ENCODE measurements around the gene RAB4A. TPM values are rescaled to one million over a fixed set of nuclear protein-coding genes. Genes with fewer than 3 reads are reported as not detected.

The RAB4A gene
- total RNA-seq, 2 donors from 2014 or later: 12.5 to 69.0 TPM

- 79 to 94% methylated on average over 2 of the region's 2 CpGs for WGBS, 2 donors
- peaks cover 70% of the 10 kb centered on the region for H3K4me1 ChIP-seq
- intact Hi-C loops (cut with DNase I): no loop called here
These were observed 7.3 kb downstream of the RAB4A start for GRCh38 chr1:229278120-229278741.

GRCh38 chr1:229279242-229279641 is 8.3 kb downstream of the RAB4A start:
- no peaks in the 10 kb centered on the region for H3K27me3 ChIP-seq
- peak overlapping the region in 1 of 4 donors; percentile 7 for H3K27ac ChIP-seq
- peaks cover 62% of the 10 kb centered on the region for H3K4me1 ChIP-seq
- no peak overlapping the region for H3K4me3 ChIP-seq
- DNase-seq (no peak), ATAC-seq (no peak)
- TF ChIP-seq POLR2A (IDR thresholded peaks at IDR 0.05): no peak
- TF ChIP-seq, protein P1, sequence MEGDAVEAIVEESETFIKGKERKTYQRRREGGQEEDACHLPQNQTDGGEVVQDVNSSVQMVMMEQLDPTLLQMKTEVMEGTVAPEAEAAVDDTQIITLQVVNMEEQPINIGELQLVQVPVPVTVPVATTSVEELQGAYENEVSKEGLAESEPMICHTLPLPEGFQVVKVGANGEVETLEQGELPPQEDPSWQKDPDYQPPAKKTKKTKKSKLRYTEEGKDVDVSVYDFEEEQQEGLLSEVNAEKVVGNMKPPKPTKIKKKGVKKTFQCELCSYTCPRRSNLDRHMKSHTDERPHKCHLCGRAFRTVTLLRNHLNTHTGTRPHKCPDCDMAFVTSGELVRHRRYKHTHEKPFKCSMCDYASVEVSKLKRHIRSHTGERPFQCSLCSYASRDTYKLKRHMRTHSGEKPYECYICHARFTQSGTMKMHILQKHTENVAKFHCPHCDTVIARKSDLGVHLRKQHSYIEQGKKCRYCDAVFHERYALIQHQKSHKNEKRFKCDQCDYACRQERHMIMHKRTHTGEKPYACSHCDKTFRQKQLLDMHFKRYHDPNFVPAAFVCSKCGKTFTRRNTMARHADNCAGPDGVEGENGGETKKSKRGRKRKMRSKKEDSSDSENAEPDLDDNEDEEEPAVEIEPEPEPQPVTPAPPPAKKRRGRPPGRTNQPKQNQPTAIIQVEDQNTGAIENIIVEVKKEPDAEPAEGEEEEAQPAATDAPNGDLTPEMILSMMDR (IDR thresholded peaks at IDR 0.05): no peak
- H3K36me3 ChIP-seq (replicated peaks in 1 of 2; ENCODE audit: insufficient read depth in 1 of 2, low read depth in 2 of 2): no peaks in the 10 kb centered on the region
- intact Hi-C loops (cut with DNase I): no loop called here
- 34 to 45% methylated on average over 3 of the region's 3 CpGs for WGBS, 2 donors
- H3K9me3 ChIP-seq: no peaks in the 10 kb centered on the region

More at GRCh38 chr1:229278120-229278741, 7.3 kb downstream of the RAB4A start:
- Histone ChIP-seq H3K9me3 (no peaks in the 10 kb centered on the region), H3K36me3 (replicated peaks in 1 of 2; ENCODE audit: insufficient read depth in 1 of 2, low read depth in 2 of 2) (no peaks in the 10 kb centered on the region), H3K4me3 (no peak overlapping the region), H3K27ac (no peak overlapping the region), H3K27me3 (no peaks in the 10 kb centered on the region)
- DNase-seq (no peak), ATAC-seq (no peak)
- TF ChIP-seq POLR2A (IDR thresholded peaks at IDR 0.05): no peak
- TF ChIP-seq, protein P1 (IDR thresholded peaks at IDR 0.05): no peak

DNA sequence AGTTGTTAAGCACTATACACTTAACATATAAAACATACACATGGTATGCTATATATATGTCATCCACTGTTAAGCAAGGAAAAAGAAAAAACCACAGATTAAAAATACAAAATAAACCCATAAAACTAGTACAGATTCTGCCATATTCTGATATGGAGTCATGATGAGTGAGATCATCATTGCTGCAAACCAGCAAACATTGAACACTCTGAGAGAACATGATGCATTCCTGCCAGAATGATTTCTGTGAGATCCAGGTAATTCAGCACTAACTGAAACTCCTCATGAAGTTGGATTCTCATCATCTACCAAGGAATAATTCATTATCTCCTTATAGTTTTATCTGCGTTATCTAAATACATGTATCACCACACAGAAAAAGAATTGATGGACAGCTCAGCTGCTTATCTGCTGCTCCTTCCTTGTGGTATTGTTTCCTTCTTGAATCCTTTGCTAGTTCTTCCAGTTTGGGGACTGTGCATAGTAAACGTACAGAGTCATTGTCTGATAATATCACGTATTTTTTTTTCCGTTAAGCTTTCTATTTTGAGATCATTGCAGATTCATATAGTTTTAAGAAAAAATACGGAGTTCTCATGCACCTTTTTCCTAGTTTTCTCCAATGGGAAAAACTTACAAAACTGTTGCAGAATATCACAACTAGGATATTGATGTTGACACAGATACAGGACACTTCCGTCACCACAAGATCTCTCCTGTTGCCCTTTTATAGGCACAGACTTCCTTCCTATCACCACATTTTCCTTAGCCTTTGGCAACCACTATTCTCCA is 9.3 kb downstream of the RAB4A start:
- no peak overlapping the region for H3K4me3 ChIP-seq
- no peaks in the 10 kb centered on the region for H3K9me3 ChIP-seq
- peaks cover 53% of the 10 kb centered on the region for H3K4me1 ChIP-seq
- no peaks in the 10 kb centered on the region for H3K27me3 ChIP-seq
- no peaks in the 10 kb centered on the region for H3K36me3 ChIP-seq (replicated peaks in 1 of 2; ENCODE audit: insufficient read depth in 1 of 2, low read depth in 2 of 2)
- no peak for TF ChIP-seq POLR2A (IDR thresholded peaks at IDR 0.05)
- TF ChIP-seq, protein P1 (IDR thresholded peaks at IDR 0.05): no peak
- ATAC-seq: peak; percentile 38
- H3K27ac ChIP-seq: no peak overlapping the region
- intact Hi-C loops (cut with DNase I): no loop called here
- no peak for DNase-seq
- WGBS, 2 donors: 27 to 43% methylated on average over 6 of the region's 6 CpGs

GRCh38 chr1:229280921-229281320 is 10.0 kb downstream of the RAB4A start:
- 75 to 82% methylated on average over 3 of the region's 3 CpGs for WGBS, 2 donors
- intact Hi-C loops (cut with DNase I): no loop called here
- Histone ChIP-seq H3K36me3 (replicated peaks in 1 of 2; ENCODE audit: insufficient read depth in 1 of 2, low read depth in 2 of 2) (no peaks in the 10 kb centered on the region), H3K27ac (no peak overlapping the region), H3K4me1 (peaks cover 46% of the 10 kb centered on the region), H3K27me3 (no peaks in the 10 kb centered on the region), H3K4me3 (no peak overlapping the region), H3K9me3 (no peaks in the 10 kb centered on the region)
- TF ChIP-seq, protein P1 (IDR thresholded peaks at IDR 0.05): no peak
- no peak for TF ChIP-seq POLR2A (IDR thresholded peaks at IDR 0.05)
- DNase-seq: no peak
- ATAC-seq: no peak

All from body of pancreas (tissue), 4 donors.